ENCODE measurements around the gene RGS7. TPM values are rescaled to one million over a fixed set of nuclear protein-coding genes. Genes with fewer than 3 reads are reported as not detected.
A peak's percentile ranks its signal among the peaks of the same experiment; 100 is the strongest.
"Not testable (repeated sequence)": the region's sequence is repeated elsewhere in the genome, so short reads cannot be mapped to it uniquely, and the experiment has no call there.

RGS7 gene
- total RNA-seq, 1 donor from 2014 or later, result not detected

DNA sequence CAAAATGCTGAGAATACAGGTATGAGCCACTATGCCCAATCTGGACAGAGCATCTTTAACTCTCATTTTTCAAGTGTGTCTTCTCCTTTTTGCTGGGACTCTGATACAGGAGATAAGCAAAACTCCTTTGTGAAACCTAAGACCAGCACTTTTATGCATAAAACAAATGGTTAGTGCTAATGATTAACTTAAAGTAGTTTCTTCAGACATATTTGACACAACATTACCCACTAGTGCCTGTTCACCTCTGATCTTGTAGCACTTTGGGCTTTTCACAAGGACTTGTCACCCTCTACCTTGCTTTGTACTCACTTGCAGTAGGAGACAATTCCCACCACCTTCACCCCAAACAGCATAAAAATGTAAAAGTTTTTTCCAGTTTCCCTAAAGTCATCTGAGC, 216.3 kb downstream of the RGS7 start:
- peak; percentile 57 for DNase-seq (ENCODE audit: low read depth)

DNA sequence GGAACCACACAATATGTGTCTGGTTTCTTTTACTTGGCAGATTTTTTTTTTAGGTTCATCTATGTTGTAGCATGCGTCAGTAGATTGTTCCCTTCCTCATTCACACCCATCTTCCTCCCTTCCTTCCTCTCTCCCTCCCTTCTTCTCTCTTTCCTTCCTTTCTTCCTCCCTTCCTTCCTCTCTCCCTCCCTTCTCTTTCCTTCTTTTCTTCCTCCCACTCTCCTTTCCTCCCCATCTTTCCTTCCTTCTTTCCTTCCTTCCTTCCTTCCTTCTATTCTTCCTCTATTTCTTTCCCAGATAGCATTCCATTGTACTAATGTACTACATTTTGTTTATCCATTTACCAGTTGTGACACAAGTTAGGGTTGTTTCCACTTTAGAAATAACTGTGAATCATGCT, 218.0 kb downstream of the RGS7 start:
- DNase-seq (ENCODE audit: low read depth), result no peak

DNA sequence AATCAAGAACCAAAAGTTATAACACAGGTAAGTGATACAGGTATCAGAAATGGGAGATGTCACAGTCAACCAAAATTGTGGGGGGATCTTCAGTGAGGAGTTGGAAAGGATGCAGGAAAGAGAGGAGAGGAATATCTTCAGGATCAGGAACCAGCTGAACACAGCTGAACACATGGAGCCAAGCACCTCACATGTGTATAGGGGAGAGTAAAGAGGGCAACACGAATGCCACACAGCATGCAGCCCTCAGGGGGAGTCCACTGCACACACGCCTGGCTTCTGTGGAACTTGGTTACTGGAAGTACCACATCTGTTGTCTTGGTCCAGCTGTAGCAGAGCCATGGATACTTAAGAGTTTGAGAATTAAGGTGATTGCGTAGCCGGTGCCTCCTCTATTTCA, 218.8 kb downstream of the RGS7 start:
- DNase-seq (ENCODE audit: low read depth), result no peak

DNA sequence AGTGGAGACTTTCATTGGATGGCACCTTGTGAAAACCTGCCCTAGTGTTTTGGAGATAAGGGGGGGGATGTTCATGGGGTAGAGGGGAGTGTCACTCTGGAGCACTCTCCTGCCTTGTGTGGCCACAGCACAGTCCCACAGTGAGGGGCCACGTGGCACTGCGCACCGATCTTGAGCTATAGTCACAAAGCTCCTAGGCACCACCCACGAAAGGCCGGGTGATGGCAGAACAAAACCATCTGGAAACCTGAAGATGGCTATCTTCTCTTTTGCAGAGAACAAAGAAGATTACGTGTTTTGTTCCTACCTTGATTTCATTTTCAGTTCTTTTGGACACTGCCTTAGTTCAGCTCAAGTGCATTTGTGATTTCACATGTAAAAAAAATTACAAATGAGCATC, 220.6 kb downstream of the RGS7 start:
- no peak for DNase-seq (ENCODE audit: low read depth)

DNA sequence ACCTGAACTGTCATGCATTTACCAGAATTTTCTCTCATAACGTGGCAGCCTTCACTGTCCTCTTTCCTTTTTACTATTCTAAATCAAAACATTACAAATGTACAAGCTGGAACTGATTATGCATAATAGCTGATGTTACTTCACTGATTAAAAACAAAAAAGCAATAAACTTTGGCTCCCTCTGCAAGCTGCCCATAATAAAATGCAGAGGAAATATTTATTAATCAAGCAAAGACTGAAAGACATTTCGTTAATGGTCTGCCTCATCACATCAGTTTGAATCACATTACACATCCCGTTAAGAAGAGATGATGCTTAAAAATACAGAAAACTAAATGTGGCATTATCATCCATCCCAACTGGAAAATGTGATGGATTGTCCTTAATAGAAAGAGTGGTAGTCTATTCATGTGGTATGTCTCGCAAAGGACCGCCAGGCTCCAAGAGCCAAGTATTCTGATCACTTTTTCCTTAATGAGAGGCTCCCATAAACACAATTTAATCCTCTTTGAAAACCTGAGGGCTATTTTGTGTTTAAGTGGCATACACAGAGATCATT, 225.3 kb downstream of the RGS7 start:
- DNase-seq (ENCODE audit: low read depth), result no peak

DNA sequence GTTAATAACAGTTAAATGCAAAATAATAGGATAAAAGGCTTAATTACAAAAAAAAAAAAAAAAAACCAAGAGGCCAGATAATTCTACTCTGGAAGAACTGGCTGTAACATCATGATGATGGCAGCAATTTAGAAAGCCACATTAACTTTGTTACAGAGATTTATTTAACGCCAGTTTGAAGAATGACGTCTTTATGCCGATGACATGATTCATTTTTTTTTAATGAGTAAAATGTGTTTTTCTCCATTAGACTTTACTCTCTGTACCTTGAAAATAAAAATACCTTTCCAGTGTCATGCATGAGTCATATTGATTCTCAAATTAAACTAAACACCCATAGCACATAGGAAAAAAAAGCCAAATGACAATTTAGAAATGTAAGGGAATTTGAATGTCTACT, 226.1 kb downstream of the RGS7 start:
- no peak for DNase-seq (ENCODE audit: low read depth)

DNA sequence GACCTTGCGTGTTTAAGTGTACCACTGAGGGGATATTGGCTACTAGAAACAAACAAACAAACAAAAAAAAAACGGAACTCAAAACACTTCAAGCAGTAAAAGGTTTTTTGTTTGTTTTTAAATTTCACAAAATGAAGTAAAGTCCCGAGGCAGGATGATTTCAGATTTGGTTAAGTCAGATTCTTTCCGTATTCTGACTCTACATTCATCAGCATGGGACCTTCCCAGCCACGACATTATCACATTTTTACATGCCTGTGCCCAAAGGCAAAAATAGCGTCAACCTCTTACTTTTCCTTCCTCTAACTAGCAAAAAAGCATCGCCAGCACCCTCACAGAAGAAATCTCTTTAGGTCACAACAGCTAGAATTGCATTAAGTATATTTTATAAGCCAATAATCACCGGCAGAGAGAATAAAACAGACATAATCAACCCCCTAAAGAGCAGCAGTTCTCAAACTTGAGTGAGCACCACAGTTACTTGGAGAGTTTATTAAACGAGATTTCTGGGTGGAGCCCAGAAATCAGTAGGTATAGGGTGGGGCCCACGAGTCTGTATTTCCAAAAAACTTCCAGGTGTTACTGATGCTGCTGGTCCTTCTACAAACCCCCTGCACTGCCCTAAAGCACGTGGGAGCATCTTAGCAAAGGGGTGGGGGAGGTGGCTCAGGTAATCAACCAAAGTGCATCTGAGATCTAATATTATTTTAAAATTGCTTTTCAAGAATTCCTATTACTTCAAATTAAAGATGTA, 227.6 kb downstream of the RGS7 start:
- no peak for DNase-seq (ENCODE audit: low read depth)

DNA sequence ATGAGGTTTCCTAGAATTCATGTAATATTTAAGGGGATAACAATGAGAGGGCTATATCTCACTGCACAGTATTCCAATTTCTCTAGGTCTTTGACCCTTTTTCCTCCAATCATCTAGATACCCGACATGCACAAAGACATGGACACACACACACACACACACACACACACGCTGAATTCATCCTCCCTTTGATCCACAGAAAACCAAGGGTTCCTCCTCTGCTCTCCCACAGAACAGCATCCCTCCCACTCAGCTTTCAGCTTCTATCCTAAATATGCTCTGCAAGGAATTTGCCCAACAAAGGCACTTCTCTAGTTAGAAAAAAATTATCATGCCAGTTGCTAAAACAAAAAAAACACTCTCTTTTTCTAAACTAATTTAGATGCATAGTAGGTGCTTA, 231.7 kb downstream of the RGS7 start:
- DNase-seq (ENCODE audit: low read depth), result no peak

DNA sequence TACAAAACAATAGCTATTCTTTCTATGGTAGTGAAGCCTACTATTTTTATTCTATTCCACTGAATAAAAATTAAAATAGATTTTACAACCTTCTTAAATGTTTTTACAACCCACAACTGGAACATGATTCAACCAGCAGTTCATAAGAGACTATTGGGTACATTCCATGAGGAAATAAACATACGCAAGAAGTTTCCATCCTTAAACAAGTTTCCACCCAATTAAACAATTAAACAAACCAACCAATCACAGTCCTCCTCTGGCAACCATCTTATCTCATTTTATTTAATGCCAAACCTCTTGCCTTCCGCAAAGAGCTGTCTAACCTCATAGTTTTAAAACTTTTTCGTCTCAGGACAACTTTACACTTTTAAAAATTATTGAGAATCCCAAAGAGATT, 239.0 kb downstream of the RGS7 start:
- DNase-seq (ENCODE audit: low read depth), result no peak

DNA sequence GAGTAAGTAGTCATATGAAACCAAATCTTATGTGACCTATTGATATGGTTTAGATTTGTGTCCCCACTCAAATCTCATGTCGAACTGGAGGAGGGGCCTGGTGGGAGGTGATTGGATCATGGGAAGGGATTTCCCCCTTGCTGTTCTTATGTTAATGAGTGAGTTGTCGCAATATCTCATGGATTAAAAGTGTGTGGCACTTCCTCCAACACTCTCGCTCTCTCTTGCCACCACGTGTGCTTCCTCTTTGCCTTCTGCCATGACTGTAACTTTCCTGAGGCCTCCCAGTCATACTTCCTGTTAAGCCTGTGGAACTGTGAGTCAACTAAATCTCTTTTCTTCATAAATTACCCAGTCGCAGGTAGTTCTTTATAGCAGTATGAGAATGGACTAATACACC, 241.2 kb downstream of the RGS7 start:
- DNase-seq (ENCODE audit: low read depth), result no peak

DNA sequence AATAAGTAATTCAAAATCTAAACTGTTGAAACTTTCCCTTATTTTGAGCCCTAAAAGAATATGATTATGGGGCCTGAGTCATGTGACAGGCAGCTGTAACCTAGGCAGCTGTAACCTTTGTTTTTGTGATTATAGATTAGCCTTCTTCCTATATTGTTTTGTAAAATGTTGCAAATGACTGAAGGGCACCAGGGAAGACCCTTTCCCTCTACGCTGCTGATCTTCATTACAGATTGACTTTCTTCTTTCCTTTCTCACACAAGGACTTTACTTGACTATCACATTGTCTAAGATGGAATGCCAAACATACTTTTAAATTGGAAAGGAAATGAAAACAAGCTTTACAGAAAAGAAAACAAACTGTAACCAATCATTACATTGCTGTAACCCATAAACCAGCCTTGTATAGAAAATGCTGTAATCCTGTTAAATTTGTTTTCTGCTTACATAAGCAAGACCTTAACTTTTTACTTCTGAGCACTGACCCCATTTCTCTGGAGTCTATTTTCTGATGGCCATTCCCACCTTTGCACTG, 242.2 kb downstream of the RGS7 start:
- DNase-seq (ENCODE audit: low read depth), result no peak

DNA sequence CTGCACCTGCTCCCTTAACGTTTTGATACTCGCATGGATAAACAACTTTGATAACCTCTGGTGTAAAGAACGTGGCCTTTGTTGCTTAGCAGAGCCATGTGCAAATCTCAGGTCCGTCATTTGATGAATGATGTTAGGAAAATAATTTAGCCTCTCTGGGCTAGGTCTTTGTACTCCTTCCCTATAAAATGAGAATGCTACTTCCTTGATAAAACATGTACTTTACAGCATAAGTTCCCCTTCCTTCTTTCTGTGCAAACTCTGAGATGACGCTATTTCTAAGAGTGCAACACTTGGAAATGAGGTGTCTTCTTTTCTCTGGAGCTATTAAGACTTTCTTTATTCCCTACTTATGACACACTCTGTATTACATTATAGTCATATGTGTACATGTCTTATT, 243.4 kb downstream of the RGS7 start:
- no peak for DNase-seq (ENCODE audit: low read depth)

DNA sequence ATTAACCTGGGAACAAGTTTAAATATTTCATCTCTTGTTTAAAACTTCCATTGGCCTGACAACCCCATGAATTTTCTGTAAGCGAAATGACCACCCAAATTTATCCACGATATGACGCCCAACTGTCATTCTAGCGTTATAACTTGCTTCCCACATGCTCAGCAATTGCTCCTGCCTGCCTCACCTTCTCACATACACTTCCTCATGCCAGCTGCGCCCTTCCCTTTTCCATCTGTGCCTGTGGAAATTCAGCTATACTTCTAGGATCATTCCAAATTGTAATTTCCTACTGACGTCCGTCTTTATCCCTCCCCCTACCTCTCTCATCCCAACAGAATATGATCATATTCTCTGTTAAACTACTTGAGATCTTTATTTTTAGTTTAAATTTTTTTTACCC, 248.0 kb downstream of the RGS7 start:
- DNase-seq (ENCODE audit: low read depth), result no peak

DNA sequence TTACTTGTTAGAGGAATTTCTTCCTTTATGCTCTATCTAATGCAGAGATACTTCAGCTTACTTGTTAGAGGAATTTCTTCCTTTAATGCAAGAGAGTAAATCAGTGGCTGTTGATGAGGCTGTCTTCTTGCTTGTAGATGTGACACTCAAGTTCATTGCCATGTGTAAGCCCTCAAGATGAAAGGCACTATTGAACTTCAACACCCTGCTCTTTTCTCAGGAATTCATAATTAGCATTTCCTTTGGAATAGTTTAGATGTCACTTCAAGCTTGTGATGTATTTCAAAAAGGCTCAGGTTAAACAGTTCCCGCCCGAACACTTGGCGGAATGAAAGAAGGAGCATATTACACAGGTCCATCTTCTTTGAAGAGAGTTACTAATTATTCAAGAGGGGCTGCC, 251.9 kb downstream of the RGS7 start:
- no peak for DNase-seq (ENCODE audit: low read depth)

DNA sequence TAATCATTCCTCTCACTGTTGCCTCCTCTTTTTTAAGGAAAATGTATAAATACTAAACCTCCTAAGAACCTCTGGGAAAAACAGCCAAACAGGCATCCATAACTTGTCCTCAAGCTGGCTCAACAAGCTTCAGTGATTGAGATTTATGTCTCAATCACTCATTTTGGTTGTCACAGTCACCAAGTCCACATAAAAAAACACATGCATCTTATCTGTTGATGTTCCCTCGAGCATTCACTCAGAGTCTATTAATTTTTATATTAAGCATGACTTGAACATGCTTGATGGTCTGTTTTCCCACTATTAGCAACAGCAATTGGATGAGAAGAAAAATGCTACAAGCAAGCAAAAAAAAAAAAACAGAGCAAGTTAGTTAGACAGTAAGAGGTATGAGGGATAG, 254.3 kb downstream of the RGS7 start:
- DNase-seq (ENCODE audit: low read depth), result no peak

DNA sequence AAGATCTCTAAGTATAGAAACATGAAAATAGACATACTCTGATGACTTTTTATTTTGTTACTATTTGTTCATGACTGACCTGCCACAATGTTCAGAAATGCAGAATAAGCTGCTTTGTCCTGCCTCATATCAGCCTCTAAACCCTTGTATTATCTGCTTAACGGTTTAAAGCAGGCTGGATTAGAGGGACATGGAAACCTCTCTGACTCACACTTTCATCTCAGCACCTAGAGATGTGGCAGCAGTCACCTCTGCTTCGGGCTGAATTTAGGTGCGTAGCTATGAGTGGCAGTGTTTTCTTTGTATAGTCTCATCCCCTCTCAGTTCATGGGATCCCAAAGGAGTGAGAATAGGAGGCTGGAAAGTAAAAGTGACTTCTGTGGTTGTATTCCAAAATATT, 255.4 kb downstream of the RGS7 start:
- DNase-seq (ENCODE audit: low read depth), result no peak

DNA sequence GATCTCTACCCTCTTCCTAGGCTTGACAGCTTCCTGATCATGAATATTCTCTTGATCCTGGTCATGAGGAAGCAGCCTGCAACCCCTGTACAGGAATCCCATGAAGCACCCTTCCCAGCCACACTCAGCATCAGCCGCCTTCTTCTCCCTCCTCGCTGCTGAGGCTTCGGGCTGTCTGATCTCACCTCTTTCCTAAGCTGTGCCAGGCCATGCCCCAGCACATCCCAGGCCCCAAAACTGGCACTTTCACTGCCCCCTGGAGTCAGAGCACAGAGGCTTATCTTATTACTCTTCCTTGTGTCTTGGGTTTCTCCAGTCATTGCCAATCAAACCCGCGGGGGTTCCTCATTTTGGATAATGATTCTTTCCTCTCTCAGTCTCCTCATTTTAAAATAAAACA, 259.5 kb downstream of the RGS7 start:
- no peak for DNase-seq (ENCODE audit: low read depth)

DNA sequence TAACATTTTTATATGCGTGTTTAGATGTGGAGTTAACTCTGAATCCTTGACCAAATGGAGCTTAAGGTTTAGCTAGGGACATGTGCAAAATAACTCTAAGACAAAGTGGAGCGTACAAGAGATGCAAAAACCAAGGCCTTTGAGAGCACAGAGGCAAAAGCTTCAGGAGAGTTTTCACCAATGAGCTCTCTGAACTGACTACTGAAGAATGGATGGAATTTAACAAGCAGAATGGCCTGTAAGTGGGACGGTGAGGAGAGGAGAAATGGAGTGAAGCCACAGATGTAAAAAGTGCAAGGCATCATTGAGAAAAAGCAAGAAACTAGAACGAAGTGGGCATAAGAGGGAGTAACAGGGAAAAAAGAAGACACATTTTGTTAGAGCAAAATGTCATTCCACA, 260.0 kb downstream of the RGS7 start:
- no peak for DNase-seq (ENCODE audit: low read depth)

DNA sequence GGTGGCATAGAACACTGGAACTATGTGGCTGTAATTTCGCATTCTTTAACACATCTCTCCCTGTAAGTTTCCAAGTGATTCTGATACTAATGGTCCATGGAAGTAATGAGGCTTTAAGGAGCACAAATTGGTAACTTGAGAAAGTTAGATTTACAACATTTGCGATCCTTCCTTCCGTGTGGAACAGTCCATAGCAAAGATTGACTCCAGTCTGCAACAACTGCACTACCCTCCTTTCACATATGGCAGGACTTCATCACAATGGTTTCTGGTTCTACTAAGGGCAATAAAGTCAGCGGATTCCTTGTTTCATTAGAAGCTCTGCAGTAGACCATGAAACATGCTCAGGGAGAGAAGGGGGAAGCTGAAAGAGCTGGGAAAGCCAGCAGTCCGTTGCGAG, 261.2 kb downstream of the RGS7 start:
- DNase-seq (ENCODE audit: low read depth), result no peak

DNA sequence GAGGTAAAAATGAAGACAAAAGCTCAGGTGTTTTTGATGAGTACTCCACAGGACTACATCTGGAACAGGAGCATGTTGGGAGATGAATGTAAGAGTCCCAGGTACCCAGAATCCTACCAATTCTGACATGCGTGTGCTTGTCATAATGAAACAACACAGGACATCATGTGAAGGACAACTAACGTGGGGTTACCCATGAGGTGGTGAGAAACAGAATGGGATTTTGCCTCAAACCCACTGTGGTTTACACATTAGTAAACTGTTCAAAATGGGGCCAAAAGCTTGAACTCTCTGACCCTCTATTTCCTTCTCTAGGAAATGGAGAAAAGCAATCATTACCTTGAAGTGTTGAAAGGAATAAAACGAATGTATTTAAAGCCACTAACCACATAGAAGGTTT, 266.2 kb downstream of the RGS7 start:
- no peak for DNase-seq (ENCODE audit: low read depth)

DNA sequence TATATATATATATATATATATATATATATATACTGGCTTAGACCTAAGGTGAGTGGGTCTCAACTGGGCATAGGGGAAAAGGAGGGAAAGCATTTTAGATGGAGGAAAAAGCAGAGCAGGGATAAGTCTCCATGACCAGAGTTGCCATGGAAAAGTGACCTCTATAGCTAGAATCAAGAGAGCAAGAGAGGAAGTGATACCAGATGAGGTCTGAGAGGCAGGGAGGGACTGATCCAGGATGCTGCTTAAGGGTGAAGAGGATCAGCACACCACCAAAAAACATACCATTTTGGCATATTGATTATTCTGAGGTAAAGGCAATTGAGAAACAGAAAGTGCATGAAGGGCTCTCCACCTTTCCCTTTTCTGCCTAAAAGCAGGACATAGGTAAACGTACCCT, 267.9 kb downstream of the RGS7 start:
- DNase-seq (ENCODE audit: low read depth), result not testable (repeated sequence)

DNA sequence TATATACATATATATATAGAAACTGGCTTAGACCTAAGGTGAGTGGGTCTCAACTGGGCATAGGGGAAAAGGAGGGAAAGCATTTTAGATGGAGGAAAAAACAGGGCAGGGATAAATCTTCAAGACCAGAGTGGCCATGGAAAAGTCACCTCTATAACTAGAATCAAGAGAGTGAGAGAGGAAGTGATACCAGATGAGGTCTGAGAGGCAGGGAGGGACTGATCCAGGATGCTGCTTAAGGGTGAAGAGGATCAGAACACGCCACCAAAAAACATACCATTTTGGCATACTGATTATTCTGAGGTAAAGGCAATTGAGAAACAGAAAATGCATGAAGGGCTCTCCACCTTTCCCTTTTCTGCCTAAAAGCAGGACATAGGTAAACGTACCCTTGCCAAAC, 268.9 kb downstream of the RGS7 start:
- DNase-seq (ENCODE audit: low read depth), result not testable (repeated sequence)

DNA sequence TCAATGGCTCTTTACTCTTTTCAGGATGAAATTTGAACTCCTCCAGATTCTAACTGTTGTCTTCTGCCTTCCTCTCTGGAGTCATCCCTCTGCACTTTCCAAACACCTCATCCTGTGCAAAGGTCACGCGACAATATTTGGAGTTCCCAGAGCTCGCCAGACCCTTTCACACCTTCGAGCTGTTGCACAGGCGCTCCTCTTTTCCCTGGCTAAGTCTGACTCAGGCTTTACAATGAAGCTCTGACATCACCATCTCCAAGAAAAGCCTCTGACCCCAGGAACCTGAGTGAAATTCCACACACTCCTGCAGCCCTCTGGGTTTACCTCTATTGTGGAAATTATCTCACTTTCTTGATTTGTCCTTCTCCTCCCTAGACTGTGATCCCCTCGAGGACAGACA, 270.3 kb downstream of the RGS7 start:
- no peak for DNase-seq (ENCODE audit: low read depth)

DNA sequence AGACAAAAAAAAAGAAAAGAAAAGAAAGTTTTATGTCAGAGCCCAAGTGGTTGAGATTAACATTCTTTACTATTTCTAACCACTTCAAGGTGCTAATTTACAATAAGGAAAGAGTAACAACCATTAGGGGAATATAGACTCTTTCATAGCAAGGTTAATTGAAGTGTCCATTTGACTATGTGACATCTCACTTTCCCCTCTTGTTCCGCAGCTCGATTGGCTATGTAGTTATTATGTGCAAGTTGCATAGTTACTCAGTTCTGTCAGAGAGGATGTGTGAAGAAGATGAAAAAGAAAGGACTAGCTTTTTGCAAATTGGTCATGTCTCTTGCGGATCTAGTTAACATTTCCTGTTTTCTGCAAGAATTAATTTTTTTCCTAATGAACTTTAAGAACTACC, 273.7 kb downstream of the RGS7 start:
- no peak for DNase-seq (ENCODE audit: low read depth)

Measured in renal cortical epithelial cell (primary cell).